Prostate gland (tissue), 2 donors: ENCODE results near the gene ARMH3.

Experiments used
- POLR2A ChIP-seq: fragments of 450-650 bp; IDR thresholded peaks from one replicate; pipeline ENCODE4 v1.6.1; 2016; ENCODE audit warnings: antibody characterized with exemption, mild to moderate bottlenecking
- POLR2AphosphoS5 ChIP-seq: sonication (generic); formaldehyde crosslinking; IDR thresholded peaks from one replicate; pipeline ENCODE4 v1.6.1; 2017; ENCODE audit warnings: antibody characterized with exemption
- TF ChIP-seq, protein P1 (sequence below), 4 experiments: fragments of 200-600 bp in 2 of 4; fragments of 450-650 bp in 2 of 4; sonication (generic) in 2 of 4; IDR thresholded peaks; 1 replicate in 3 of 4; 2 replicates in 1 of 4; pipeline ENCODE4 v1.5.1; 2016 to 2019; ENCODE audit warnings: antibody characterized with exemption in 4 of 4, mild to moderate bottlenecking in 2 of 4, moderate library complexity in 2 of 4

DNA sequence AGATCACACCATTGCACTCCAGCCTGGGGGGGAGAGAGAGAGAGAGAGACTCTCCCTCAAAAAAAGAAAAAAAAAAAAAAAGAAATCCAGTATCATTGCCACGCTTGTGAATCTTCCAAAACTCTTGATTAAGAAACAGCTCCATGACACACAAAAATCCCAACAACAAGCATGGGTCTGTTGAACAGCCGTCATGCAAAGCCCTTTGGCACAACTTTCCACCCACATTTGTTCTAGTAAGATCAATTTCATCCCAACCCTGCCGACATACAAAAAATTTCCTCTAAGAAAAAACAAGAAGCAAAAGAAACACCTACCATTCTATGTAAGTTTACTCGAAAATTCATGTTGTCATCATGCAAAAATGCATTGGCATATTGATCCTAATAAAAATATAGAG lies 62.8 kb downstream of the ARMH3 start:
- TF ChIP-seq POLR2AphosphoS5, result no peak
- TF ChIP-seq, protein P1, sequence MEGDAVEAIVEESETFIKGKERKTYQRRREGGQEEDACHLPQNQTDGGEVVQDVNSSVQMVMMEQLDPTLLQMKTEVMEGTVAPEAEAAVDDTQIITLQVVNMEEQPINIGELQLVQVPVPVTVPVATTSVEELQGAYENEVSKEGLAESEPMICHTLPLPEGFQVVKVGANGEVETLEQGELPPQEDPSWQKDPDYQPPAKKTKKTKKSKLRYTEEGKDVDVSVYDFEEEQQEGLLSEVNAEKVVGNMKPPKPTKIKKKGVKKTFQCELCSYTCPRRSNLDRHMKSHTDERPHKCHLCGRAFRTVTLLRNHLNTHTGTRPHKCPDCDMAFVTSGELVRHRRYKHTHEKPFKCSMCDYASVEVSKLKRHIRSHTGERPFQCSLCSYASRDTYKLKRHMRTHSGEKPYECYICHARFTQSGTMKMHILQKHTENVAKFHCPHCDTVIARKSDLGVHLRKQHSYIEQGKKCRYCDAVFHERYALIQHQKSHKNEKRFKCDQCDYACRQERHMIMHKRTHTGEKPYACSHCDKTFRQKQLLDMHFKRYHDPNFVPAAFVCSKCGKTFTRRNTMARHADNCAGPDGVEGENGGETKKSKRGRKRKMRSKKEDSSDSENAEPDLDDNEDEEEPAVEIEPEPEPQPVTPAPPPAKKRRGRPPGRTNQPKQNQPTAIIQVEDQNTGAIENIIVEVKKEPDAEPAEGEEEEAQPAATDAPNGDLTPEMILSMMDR (IDR thresholded peaks at IDR 0.05), result no peak
- no peak for TF ChIP-seq POLR2A
